ENCODE measurements around the gene ATXN2.

The ATXN2 gene

DNA sequence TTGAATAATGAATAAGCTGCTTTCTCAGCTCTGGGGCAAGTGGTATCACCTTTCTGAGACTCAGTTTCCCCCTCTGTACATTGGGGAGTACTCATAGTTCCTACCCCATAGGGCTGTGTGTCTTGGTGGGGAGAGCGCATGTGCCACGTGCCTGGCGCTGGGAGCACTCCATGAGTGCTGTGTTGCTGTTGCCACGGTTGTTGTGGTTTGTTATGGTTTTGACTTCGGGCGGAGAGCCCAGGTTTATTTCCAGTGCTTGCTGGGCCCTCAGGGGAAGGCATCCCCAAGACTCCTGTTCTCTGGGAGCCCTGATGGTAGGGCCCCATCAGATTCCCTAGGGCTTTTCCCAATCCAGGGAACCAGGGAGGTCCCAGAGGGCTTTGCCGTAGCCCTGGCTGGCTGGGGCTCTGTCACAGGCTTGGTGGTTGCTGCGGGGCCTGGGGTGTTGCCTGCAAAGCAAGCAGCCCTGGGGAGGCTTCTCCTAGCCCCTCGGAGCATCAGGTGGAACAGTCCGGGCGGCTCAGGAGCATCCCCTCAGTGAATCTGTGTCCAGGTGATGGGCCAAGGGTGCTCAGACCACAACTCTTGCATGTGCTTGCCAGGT is 174.8 kb downstream of the ATXN2 start:
- Histone ChIP-seq H3K27me3 (replicated peaks; ENCODE audit: insufficient read depth, low read length) (no peaks in the 10 kb centered on the region), H3K9ac (ENCODE audit: low read length) (no peak overlapping the region), H3K4me3 (ENCODE audit: low read length) (no peak overlapping the region), H3K4me2 (ENCODE audit: low read depth, low read length) (no peak overlapping the region), H3K9me2 (replicated peaks; ENCODE audit: insufficient read depth, low read length) (no peaks in the 10 kb centered on the region), H4K20me1 (ENCODE audit: insufficient read depth, low read length) (no peaks in the 10 kb centered on the region), H3K4me1 (ENCODE audit: low read length) (no peaks in the 10 kb centered on the region), H3K36me3 (replicated peaks; ENCODE audit: insufficient read depth, low read length) (no peaks in the 10 kb centered on the region), H2AFZ (ENCODE audit: low read length) (no peak overlapping the region), H3K9me3 (replicated peaks; ENCODE audit: insufficient read depth, low read length) (no peaks in the 10 kb centered on the region), H3K27ac (ENCODE audit: low read length) (no peak overlapping the region), H3K79me2 (ENCODE audit: low read length) (no peaks in the 10 kb centered on the region; the same call in 1 of the 2 replicates), H3F3A (ENCODE audit: insufficient read depth, low read length) (no peaks in the 10 kb centered on the region)
- DNase-seq = no peak
- TF ChIP-seq EZH2 (optimal IDR thresholded peaks at IDR 0.05; ENCODE audit: low read depth, low read length) (no peak), EZH2phosphoT487 (IDR thresholded peaks at IDR 0.05; ENCODE audit: low read length) (no peak)
- TF ChIP-seq, protein P1, sequence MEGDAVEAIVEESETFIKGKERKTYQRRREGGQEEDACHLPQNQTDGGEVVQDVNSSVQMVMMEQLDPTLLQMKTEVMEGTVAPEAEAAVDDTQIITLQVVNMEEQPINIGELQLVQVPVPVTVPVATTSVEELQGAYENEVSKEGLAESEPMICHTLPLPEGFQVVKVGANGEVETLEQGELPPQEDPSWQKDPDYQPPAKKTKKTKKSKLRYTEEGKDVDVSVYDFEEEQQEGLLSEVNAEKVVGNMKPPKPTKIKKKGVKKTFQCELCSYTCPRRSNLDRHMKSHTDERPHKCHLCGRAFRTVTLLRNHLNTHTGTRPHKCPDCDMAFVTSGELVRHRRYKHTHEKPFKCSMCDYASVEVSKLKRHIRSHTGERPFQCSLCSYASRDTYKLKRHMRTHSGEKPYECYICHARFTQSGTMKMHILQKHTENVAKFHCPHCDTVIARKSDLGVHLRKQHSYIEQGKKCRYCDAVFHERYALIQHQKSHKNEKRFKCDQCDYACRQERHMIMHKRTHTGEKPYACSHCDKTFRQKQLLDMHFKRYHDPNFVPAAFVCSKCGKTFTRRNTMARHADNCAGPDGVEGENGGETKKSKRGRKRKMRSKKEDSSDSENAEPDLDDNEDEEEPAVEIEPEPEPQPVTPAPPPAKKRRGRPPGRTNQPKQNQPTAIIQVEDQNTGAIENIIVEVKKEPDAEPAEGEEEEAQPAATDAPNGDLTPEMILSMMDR (IDR thresholded peaks at IDR 0.05; ENCODE audit: low read length) = no peak

DNA sequence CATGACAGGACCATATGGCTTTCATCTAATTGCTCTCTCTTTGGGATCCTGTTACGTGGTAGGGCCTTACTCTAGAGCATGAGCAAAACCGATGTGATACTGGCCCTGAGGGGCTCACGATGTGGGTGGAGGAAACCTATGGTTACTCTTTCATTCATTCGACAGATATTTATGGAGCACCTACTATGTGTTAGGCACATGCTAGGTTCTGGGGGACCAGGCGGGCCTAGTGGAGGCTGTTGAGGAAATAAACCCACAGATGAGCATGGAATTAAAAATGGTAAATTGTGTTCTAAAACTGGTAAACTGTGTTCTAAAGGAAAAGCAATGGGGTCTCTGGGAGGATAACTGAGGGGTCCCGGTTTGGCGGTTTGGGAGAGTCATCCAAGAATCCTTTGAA is 178.6 kb downstream of the ATXN2 start:
- Histone ChIP-seq H3K4me2 (ENCODE audit: low read depth, low read length) (no peak overlapping the region), H3K27ac (ENCODE audit: low read length) (no peak overlapping the region)

DNA sequence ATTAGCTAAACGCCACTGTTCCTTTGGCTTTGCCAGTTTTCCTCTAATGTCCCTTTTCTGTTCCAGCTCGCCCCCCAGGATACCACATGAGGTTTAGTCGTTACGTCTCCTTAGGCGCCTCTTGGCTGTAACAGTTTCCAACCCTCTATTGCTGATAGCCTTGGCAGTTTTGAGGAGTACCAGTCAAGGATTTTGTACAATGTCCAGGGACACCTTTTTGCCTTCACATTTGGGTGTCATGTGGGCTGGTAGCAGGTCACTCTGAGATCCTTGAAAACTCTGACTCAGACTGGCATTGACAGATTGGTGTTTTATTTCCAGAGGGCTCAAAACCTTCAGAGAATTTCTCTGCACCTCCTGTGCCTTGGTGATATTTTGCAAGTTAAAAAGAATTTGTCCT is 179.3 kb downstream of the ATXN2 start:
- Histone ChIP-seq H3K9ac (ENCODE audit: low read length) (no peak overlapping the region), H3K36me3 (replicated peaks; ENCODE audit: insufficient read depth, low read length) (no peaks in the 10 kb centered on the region), H3K9me3 (replicated peaks; ENCODE audit: insufficient read depth, low read length) (no peaks in the 10 kb centered on the region), H3K27ac (ENCODE audit: low read length) (no peak overlapping the region), H3K9me2 (replicated peaks; ENCODE audit: insufficient read depth, low read length) (no peaks in the 10 kb centered on the region), H2AFZ (ENCODE audit: low read length) (no peak overlapping the region), H3K4me2 (ENCODE audit: low read depth, low read length) (no peak overlapping the region), H3K4me1 (ENCODE audit: low read length) (no peaks in the 10 kb centered on the region), H3K79me2 (ENCODE audit: low read length) (peaks cover 5% of the 10 kb centered on the region; the same call in 1 of the 2 replicates), H3F3A (ENCODE audit: insufficient read depth, low read length) (no peaks in the 10 kb centered on the region), H3K4me3 (ENCODE audit: low read length) (no peak overlapping the region), H3K27me3 (replicated peaks; ENCODE audit: insufficient read depth, low read length) (no peaks in the 10 kb centered on the region), H4K20me1 (ENCODE audit: insufficient read depth, low read length) (no peaks in the 10 kb centered on the region)
- TF ChIP-seq EZH2phosphoT487 (IDR thresholded peaks at IDR 0.05; ENCODE audit: low read length) (no peak), EZH2 (optimal IDR thresholded peaks at IDR 0.05; ENCODE audit: low read depth, low read length) (no peak)
- TF ChIP-seq, protein P1 (IDR thresholded peaks at IDR 0.05; ENCODE audit: low read length) = no peak
- DNase-seq = no peak

More for the DNA sequence above, 178.6 kb downstream of the ATXN2 start:
- Histone ChIP-seq H3K79me2 (ENCODE audit: low read length) (no peaks in the 10 kb centered on the region; the same call in 1 of the 2 replicates), H4K20me1 (ENCODE audit: insufficient read depth, low read length) (no peaks in the 10 kb centered on the region), H3K9ac (ENCODE audit: low read length) (no peak overlapping the region), H3F3A (ENCODE audit: insufficient read depth, low read length) (no peaks in the 10 kb centered on the region), H3K9me2 (replicated peaks; ENCODE audit: insufficient read depth, low read length) (no peaks in the 10 kb centered on the region), H3K27me3 (replicated peaks; ENCODE audit: insufficient read depth, low read length) (no peaks in the 10 kb centered on the region), H2AFZ (ENCODE audit: low read length) (no peak overlapping the region), H3K4me1 (ENCODE audit: low read length) (no peaks in the 10 kb centered on the region), H3K36me3 (replicated peaks; ENCODE audit: insufficient read depth, low read length) (no peaks in the 10 kb centered on the region), H3K9me3 (replicated peaks; ENCODE audit: insufficient read depth, low read length) (no peaks in the 10 kb centered on the region), H3K4me3 (ENCODE audit: low read length) (no peak overlapping the region)
- no peak for DNase-seq
- TF ChIP-seq, protein P1 (IDR thresholded peaks at IDR 0.05; ENCODE audit: low read length) = no peak
- TF ChIP-seq EZH2phosphoT487 (IDR thresholded peaks at IDR 0.05; ENCODE audit: low read length) (no peak), EZH2 (optimal IDR thresholded peaks at IDR 0.05; ENCODE audit: low read depth, low read length) (no peak)

Measured in MM.1S (cell line).